Measurements from ENCODE around the gene PATJ. TPM values are rescaled to one million over a fixed set of nuclear protein-coding genes. Genes with fewer than 3 reads are reported as not detected.

Gene PATJ
- polyA plus RNA-seq, 1 donor from 2014 or later: 7.8 TPM

GRCh38 chr1:61978796-61979195, 236.5 kb downstream of the PATJ start:
- Histone ChIP-seq H3K9me2 (ENCODE audit: insufficient read depth, low read length) (no peaks in the 10 kb centered on the region), H3K79me2 (replicated peaks; ENCODE audit: insufficient read depth, low read length) (no peaks in the 10 kb centered on the region), H3K9ac (ENCODE audit: low read length) (no peak overlapping the region), H3K27me3 (ENCODE audit: insufficient read depth, low read depth, low read length) (no peaks in the 10 kb centered on the region), H3K9me3 (ENCODE audit: low read length) (no peaks in the 10 kb centered on the region), H3K27ac (ENCODE audit: low read length) (peak overlapping the region; percentile 30), H3K4me2 (ENCODE audit: low read length) (peak overlapping the region; percentile 21), H3K36me3 (ENCODE audit: insufficient read depth, low read length) (no peaks in the 10 kb centered on the region), H2AFZ (ENCODE audit: low read depth, low read length) (no peak overlapping the region), H4K20me1 (ENCODE audit: insufficient read depth) (no peaks in the 10 kb centered on the region), H3K4me3 (ENCODE audit: low read length) (peak overlapping the region; percentile 13), H3F3A (ENCODE audit: insufficient read depth, low read length, poor library complexity, severe bottlenecking) (no peaks in the 10 kb centered on the region)
- no peak for TF ChIP-seq RAD21 (conservative IDR thresholded peaks at IDR 0.05)
- TF ChIP-seq POLR2AphosphoS5 (IDR thresholded peaks at IDR 0.05): no peak
- TF ChIP-seq EP300 (conservative IDR thresholded peaks at IDR 0.05; ENCODE audit: poor library complexity, severe bottlenecking): peak; percentile 13

DNA sequence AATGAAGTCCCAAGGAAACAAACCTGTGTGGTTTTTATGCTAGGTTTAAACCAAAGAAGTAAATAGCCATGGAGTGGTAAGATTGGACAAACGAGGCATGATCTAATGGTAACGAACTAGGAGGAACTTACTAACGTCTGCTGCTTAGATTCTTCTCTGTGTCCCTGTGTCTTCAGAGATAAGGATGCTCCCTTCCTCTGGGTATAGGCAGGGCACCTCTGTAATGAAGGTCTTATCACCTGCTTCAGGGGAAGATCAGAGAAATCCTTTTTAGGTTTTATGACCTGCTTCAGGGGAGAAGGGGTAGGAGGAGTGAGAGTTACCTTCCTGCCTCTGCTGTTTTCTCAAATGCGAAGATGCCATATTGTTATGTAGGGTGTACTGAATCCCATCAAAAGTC, 237.4 kb downstream of the PATJ start:
- TF ChIP-seq TAF1 (IDR thresholded peaks at IDR 0.05; ENCODE audit: low read depth) (no peak), EP300 (conservative IDR thresholded peaks at IDR 0.05; ENCODE audit: poor library complexity, severe bottlenecking) (no peak), MXI1 (conservative IDR thresholded peaks at IDR 0.05; ENCODE audit: poor library complexity, severe bottlenecking) (no peak), RAD21 (conservative IDR thresholded peaks at IDR 0.05) (no peak), POLR2AphosphoS5 (IDR thresholded peaks at IDR 0.05) (no peak), EZH2 (IDR thresholded peaks at IDR 0.05; ENCODE audit: borderline replicate concordance, insufficient read depth, low read length, poor library complexity, severe bottlenecking) (no peak), SMC3 (conservative IDR thresholded peaks at IDR 0.05; ENCODE audit: poor library complexity) (no peak)
- TF ChIP-seq, protein P1, sequence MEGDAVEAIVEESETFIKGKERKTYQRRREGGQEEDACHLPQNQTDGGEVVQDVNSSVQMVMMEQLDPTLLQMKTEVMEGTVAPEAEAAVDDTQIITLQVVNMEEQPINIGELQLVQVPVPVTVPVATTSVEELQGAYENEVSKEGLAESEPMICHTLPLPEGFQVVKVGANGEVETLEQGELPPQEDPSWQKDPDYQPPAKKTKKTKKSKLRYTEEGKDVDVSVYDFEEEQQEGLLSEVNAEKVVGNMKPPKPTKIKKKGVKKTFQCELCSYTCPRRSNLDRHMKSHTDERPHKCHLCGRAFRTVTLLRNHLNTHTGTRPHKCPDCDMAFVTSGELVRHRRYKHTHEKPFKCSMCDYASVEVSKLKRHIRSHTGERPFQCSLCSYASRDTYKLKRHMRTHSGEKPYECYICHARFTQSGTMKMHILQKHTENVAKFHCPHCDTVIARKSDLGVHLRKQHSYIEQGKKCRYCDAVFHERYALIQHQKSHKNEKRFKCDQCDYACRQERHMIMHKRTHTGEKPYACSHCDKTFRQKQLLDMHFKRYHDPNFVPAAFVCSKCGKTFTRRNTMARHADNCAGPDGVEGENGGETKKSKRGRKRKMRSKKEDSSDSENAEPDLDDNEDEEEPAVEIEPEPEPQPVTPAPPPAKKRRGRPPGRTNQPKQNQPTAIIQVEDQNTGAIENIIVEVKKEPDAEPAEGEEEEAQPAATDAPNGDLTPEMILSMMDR (IDR thresholded peaks at IDR 0.05; ENCODE audit: poor library complexity, severe bottlenecking): no peak
- TF ChIP-seq, protein P2, sequence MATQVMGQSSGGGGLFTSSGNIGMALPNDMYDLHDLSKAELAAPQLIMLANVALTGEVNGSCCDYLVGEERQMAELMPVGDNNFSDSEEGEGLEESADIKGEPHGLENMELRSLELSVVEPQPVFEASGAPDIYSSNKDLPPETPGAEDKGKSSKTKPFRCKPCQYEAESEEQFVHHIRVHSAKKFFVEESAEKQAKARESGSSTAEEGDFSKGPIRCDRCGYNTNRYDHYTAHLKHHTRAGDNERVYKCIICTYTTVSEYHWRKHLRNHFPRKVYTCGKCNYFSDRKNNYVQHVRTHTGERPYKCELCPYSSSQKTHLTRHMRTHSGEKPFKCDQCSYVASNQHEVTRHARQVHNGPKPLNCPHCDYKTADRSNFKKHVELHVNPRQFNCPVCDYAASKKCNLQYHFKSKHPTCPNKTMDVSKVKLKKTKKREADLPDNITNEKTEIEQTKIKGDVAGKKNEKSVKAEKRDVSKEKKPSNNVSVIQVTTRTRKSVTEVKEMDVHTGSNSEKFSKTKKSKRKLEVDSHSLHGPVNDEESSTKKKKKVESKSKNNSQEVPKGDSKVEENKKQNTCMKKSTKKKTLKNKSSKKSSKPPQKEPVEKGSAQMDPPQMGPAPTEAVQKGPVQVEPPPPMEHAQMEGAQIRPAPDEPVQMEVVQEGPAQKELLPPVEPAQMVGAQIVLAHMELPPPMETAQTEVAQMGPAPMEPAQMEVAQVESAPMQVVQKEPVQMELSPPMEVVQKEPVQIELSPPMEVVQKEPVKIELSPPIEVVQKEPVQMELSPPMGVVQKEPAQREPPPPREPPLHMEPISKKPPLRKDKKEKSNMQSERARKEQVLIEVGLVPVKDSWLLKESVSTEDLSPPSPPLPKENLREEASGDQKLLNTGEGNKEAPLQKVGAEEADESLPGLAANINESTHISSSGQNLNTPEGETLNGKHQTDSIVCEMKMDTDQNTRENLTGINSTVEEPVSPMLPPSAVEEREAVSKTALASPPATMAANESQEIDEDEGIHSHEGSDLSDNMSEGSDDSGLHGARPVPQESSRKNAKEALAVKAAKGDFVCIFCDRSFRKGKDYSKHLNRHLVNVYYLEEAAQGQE (IDR thresholded peaks at IDR 0.05; ENCODE audit: borderline replicate concordance): no peak
- no peak overlapping the region for H3K27ac ChIP-seq (ENCODE audit: low read length)
- H3K9ac ChIP-seq (ENCODE audit: low read length): no peak overlapping the region
- H3K79me2 ChIP-seq (replicated peaks; ENCODE audit: insufficient read depth, low read length): no peaks in the 10 kb centered on the region
- no peaks in the 10 kb centered on the region for H4K20me1 ChIP-seq (ENCODE audit: insufficient read depth)
- H3K27me3 ChIP-seq (ENCODE audit: insufficient read depth, low read depth, low read length): no peaks in the 10 kb centered on the region
- no peaks in the 10 kb centered on the region for H3K9me2 ChIP-seq (ENCODE audit: insufficient read depth, low read length)
- no peak overlapping the region for H2AFZ ChIP-seq (ENCODE audit: low read depth, low read length)
- no peaks in the 10 kb centered on the region for H3K36me3 ChIP-seq (ENCODE audit: insufficient read depth, low read length)
- no peak overlapping the region for H3K4me2 ChIP-seq (ENCODE audit: low read length)
- no peak overlapping the region for H3K4me3 ChIP-seq (ENCODE audit: low read length)
- no peaks in the 10 kb centered on the region for H3F3A ChIP-seq (ENCODE audit: insufficient read depth, low read length, poor library complexity, severe bottlenecking)
- no peaks in the 10 kb centered on the region for H3K9me3 ChIP-seq (ENCODE audit: low read length)

DNA sequence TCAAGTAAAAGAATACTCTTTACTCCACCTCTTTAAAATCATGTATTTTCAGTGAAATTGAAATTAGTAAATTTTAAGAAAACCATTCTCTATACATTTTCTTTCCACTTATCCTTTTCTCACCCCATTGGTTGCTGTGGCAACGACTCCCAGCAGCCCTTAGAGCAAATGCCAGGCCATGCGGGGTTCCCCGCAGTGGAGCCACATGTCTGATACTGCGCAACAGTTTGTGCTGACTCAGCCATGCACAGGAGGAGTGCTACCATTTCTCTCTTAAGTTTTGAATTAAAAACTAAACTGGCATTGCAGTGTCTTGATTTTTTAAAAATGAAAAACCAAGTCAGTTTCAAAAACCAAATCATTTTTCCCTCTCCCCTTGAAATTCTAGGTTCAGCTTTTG, 238.3 kb downstream of the PATJ start:
- H3K9me2 ChIP-seq (ENCODE audit: insufficient read depth, low read length): no peaks in the 10 kb centered on the region
- no peak overlapping the region for H2AFZ ChIP-seq (ENCODE audit: low read depth, low read length)
- no peaks in the 10 kb centered on the region for H3K27me3 ChIP-seq (ENCODE audit: insufficient read depth, low read depth, low read length)
- H3K9me3 ChIP-seq (ENCODE audit: low read length): no peaks in the 10 kb centered on the region
- no peak overlapping the region for H3K9ac ChIP-seq (ENCODE audit: low read length)
- no peak overlapping the region for H3K4me3 ChIP-seq (ENCODE audit: low read length)
- no peaks in the 10 kb centered on the region for H3F3A ChIP-seq (ENCODE audit: insufficient read depth, low read length, poor library complexity, severe bottlenecking)
- H3K79me2 ChIP-seq (replicated peaks; ENCODE audit: insufficient read depth, low read length): no peaks in the 10 kb centered on the region
- H3K4me2 ChIP-seq (ENCODE audit: low read length): no peak overlapping the region
- no peaks in the 10 kb centered on the region for H4K20me1 ChIP-seq (ENCODE audit: insufficient read depth)
- H3K27ac ChIP-seq (ENCODE audit: low read length): no peak overlapping the region
- H3K36me3 ChIP-seq (ENCODE audit: insufficient read depth, low read length): no peaks in the 10 kb centered on the region
- TF ChIP-seq, protein P1 (IDR thresholded peaks at IDR 0.05; ENCODE audit: poor library complexity, severe bottlenecking): no peak
- TF ChIP-seq EZH2 (IDR thresholded peaks at IDR 0.05; ENCODE audit: borderline replicate concordance, insufficient read depth, low read length, poor library complexity, severe bottlenecking) (no peak), EP300 (conservative IDR thresholded peaks at IDR 0.05; ENCODE audit: poor library complexity, severe bottlenecking) (no peak), RAD21 (conservative IDR thresholded peaks at IDR 0.05) (no peak), MXI1 (conservative IDR thresholded peaks at IDR 0.05; ENCODE audit: poor library complexity, severe bottlenecking) (peak; percentile 63)

All from neural cell (in vitro differentiated cells).